Measurements from ENCODE around the gene FATE1. TPM values are rescaled to one million over a fixed set of nuclear protein-coding genes. Genes with fewer than 3 reads are reported as not detected.
"Not testable (repeated sequence)": the region's sequence is repeated elsewhere in the genome, so short reads cannot be mapped to it uniquely, and the experiment has no call there.

FATE1 gene
- not detected for total RNA-seq

DNA sequence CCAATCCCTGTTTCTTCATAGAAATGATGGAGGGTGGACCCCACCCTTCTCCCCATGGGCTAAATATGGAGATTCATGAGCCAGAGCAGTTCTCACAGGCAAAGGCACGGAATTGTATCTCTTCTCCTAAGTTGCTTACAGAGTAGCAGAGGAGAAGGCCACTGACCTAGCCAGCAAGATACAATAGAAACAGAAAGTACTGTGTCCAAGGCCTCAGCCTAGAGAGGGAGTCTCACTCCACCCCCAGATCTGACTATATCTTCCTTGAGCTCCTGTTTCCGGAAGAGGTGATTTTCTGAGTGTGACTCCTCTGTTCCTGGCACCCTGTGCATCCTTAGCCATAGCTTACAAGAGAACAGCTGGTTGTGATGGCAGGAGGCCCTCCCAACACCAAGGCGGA lies at the start of gene FATE1:
Gene FATE1 (plus strand): TSS at position 284 of the 400 bp plus-strand sequence. CDS start 85 bp downstream, at position 369.
- ChIA-PET CTCF (no interaction called here), POLR2A (no interaction called here)

DNA sequence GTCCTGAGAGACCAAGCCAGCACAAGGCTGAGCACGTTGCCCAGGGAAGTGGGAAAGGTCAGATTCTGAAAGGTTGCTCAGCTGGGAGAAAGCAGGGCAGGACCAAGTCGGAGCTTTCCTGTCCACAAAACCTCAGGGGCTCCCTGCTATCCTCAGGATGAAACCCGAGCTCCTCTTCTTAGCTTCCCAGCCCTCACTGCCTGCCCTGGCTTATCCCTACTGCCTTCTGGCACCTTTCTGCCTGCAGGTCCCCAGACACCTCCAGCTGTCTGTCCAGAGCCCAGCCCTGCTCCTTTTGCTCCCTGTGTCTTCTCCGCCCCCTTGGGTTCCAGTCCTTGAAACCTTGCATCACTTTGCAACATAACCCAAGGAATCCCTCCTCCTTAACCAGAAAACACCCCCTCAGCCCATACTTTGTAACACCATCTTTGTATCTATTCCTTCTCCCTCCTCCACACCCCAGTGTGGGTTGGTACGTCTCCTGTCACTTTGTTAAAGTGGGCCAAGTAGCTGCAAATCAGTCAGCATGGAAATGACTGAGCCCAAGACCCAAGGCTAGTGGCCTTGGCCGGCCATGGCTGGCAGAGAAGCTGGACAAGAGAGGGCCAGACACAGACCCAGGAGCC lies 40.6 kb upstream of the FATE1 start:
- POLR2A ChIA-PET: no interaction called here
- CTCF ChIA-PET: no interaction called here

DNA sequence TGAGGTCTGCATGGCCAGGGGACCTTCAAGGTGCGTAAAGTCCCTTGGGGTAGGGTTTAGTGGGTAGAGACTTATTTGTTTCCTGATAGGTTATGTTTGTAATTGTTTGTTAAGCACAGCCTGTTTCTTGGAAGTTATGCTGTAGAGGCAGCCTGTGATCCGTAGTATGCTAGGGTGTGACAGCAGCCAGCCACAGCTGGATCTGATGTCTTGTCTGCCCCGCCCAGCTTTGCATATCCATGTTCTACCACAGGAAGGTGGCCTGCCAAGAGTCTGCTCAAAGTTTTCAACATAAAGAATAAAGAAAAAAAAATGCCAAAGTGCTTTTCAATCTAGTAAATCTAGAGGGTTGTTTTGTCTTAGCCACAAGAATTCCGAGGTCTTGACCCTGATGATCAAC lies 39.6 kb upstream of the FATE1 start:
- ChIA-PET CTCF (no interaction called here), POLR2A (no interaction called here)

GRCh38 chrX:151679798-151680402 lies 35.9 kb upstream of the FATE1 start:
- POLR2A ChIA-PET: no interaction called here

GRCh38 chrX:151680805-151681204 lies 35.0 kb upstream of the FATE1 start:
- ChIA-PET POLR2A (no interaction called here), CTCF (no interaction called here)

More at GRCh38 chrX:151679798-151680402, 35.9 kb upstream of the FATE1 start:
- CTCF ChIA-PET: no interaction called here

- ChIA-PET CTCF (no interaction called here), POLR2A (no interaction called here)
These were observed 28.2 kb upstream of the FATE1 start for GRCh38 chrX:151687635-151688034.

- ChIA-PET POLR2A (no interaction called here), CTCF (no interaction called here)
These were observed 27.1 kb upstream of the FATE1 start for GRCh38 chrX:151688695-151689094.

GRCh38 chrX:151692825-151693224 lies 23.0 kb upstream of the FATE1 start:
- ChIA-PET POLR2A (no interaction called here), CTCF (no interaction called here)

DNA sequence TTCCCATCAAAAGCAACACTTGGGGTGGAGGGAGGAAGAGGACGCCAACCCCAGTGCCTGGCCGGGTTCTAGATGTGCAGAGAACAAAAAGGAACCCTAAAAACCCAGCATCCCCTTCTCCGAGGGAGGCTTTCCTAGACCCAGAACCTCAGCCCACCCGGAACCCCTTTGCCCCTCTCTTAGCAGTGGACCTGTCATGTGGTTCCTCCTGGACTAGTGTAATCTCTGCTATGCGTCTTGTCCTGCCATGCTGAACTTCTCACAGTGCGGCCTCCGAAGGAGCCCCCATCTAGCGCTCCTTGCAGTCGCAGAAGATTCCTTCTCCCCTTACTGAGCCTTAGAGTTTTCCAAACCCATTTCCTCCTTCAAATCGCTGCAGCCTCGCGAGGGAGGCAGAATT lies 21.7 kb upstream of the FATE1 start:
- CTCF ChIA-PET: no interaction called here

DNA sequence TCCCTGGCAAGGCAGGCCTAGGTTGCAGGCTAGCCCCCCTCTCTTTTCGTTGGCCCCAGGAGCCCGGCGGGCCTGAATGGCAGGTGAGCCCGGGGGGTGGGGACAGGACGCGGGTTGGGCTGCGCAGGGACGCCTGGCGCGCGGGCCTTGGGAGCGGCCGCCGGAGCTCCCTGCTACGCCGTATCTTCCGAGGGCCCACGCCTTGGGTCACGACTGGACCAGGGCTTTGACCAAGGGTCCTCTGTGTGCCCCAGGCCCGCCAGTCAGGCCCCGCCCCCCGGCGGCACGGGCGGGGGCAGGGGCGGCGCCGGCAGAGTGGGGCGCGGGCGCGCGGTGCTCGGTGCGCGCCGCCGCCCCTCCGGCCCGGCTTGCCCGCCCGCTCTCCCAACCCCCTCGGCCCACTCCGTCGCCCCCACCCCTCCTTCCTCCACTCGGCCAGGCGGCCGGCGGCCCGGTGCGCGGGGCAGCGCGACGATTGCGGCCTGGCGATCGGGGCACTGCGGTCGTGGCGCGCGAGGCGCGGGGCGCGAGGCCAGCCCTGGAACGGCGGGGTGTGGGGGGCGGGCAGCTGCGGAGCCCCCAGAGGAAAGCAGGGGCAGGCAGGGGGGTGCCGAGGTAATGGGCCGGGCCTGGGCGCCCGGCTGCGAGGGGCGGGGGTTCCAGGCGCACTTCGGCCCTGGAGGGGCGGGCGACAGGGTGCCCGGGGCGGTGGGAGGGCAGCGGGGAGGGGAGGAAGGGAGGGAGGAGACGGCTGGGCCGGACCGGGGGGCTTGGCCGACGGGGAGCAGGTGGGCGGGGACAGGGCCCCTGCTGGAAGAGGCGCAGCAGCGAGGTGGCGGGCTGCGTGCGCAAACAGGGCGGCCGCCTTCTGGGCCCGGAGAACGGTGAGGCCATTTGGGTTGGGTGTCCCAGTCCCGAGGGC lies 20.9 kb upstream of the FATE1 start, which contains the start of gene PRRG3:
Gene PRRG3 (plus strand): TSS at position 798 of the 922 bp plus-strand sequence. CDS start 3,357 bp downstream, outside the sequence.
- ChIA-PET CTCF (no interaction called here), POLR2A (no interaction called here)

More for the DNA sequence above, 21.7 kb upstream of the FATE1 start:
- POLR2A ChIA-PET: no interaction called here

GRCh38 chrX:151695583-151696340 lies 20.1 kb upstream of the FATE1 start:
- POLR2A ChIA-PET: no interaction called here
- CTCF ChIA-PET: no interaction called here

GRCh38 chrX:151697082-151697481 lies 18.8 kb upstream of the FATE1 start:
- POLR2A ChIA-PET, CTCF ChIA-PET: not testable (repeated sequence)

DNA sequence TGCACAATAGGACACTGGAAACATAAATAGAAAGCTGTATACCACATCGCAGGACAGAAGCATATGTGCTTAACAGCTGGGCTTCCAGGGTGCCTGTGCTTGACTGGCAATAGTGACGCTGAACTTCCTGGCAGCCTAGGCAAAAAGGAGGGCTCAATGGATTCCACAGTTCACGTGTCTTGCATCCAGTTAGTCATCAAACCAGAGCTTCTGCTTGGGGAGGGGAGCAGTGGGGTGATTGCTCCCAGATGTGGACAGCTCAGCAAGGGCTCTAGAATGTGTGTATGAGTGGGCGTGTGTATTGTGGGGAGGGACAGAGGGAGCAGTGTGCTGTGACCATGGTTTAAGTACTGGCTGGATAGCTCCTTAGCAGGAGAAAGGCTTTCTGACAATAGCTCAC lies 18.3 kb upstream of the FATE1 start:
- POLR2A ChIA-PET: no interaction called here
- CTCF ChIA-PET: no interaction called here

DNA sequence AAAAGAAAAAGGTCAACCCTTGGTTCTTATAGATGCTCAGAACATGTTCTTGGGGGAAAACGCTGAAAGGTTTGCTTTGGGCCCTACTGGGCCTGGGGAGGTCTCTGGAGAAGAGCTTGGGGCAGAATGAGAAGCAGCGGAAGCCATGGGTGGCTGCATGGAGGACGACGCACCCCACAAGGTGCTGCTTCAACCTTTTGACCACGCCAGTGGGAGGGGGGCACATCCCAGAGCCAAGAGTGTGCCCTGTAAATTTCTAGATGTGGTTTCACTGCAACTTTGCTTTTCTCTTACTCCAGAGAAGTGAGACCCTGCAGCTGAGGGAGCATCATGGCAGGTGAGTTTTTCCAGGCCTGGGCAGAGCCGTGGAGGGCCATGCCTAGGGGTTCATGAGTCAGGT lies 17.4 kb upstream of the FATE1 start:
- POLR2A ChIA-PET: no interaction called here
- CTCF ChIA-PET: no interaction called here

DNA sequence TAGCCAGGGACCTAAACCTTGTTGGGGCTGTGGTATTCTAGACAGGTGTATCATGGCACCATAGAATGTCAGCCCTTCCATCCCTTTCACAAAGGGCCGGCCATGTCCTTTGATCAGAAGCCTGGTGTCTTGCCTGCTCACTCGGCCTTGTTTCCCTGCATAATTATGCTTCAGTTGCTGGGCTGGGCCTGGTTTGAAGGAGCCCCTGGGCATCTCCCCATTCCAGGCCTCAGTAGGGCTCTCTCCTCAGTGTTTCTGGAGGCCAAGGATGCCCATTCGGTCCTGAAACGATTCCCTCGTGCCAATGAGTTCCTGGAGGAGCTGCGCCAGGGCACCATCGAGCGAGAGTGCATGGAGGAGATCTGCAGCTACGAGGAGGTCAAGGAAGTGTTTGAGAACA lies 16.1 kb upstream of the FATE1 start:
- POLR2A ChIA-PET: no interaction called here
- CTCF ChIA-PET: no interaction called here

DNA sequence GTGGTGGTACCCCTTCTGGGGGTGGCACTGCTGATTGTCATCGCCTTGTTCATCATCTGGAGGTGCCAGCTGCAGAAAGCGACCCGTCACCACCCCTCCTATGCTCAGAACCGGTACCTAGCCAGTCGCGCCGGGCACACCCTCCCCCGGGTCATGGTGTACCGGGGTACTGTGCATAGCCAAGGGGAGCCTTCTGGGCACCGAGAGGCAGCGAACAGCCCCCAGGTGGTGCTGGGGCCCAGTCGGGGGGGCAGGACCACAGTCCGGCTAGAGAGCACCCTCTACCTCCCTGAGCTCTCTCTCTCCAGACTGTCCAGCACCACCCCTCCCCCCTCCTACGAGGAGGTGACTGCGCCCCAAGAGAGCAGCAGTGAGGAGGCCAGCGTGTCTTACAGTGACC lies 15.3 kb upstream of the FATE1 start:
- POLR2A ChIA-PET: interaction anchor here (0.5 kb wide), 1 partner anchor 68 kb away, joined by 3 read pairs; no protein-coding TSS in a partner anchor
- CTCF ChIA-PET: no interaction called here

DNA sequence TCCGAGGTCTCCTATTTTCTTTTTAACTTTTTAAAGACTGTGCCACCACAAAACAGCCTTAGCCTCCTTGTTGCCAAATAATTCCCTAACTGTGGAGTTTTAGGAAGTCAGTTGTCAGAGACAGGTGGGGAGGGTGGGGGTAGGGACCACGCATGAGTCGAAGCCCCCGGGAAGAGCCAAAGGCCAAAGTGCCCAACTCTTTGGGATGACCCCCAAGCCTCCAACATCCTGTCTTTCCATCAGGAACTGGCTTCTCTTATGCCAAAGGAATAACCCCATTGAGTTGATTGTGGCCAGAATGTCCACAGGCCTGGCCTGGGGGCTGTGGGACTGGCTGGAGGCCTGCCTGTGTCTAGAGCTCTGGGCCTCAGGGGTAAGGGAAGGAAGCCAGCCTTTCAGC lies 14.8 kb upstream of the FATE1 start:
- ChIA-PET POLR2A (no interaction called here), CTCF (no interaction called here)

DNA sequence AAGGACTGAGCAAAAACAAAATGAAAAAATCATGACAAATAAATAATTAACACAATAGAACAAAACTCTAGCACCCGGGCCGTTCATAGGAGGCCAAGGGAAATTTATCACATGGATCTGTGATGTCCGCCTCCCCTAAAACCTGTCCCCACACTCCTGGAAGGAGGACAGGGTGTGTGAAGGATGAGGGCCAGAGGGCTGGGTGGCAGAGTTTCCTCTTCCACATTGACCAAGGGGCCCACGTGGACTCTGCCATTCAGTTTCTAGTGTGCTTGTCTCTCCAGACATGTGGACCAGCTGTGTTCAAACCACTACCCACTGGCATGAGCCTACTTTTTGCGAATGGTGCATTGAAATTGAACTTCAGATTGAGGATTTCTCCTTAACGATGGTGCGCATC lies 14.3 kb upstream of the FATE1 start:
- ChIA-PET POLR2A (no interaction called here), CTCF (no interaction called here)

DNA sequence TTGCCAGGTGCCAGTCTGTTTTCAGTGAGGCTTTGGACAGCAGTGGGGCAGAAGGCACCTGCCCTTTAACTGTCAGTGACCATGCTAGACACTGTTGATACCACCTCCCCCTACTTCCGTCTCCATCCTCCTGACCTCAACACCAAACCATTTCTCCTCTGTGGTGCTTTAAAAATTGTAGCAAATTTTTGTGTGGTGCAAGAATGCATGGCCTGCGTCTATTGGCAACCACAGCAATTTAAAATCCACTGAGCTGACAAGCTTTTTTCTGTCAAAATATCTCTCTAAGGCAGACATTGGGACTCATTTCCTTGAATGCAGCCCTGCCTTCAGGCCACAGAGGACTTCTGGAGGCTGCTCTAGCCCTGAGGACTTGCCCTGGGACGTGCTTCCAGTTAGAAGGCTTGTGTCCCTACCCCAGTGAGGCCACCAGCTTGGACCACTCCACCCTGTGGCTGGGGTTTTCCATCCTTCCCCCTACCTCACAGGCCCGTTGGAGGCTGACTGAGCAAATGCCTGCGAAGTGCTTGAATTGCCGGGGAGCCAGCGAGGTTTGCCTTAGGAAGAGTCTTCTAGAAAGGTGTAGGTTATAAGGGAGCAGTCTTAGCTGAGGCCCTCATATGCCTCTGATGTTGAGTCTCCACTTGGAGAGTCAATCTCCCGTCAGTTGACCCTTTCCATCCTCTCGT lies 13.7 kb upstream of the FATE1 start:
- ChIA-PET POLR2A (no interaction called here), CTCF (no interaction called here)

Measured in activated CD8-positive, alpha-beta memory T cell treated with anti-CD3 and anti-CD28 coated beads for 36 hours (primary cell).